CD14-positive monocyte (primary cell): ENCODE results near the gene ATP13A5. TPM values are rescaled to one million over a fixed set of nuclear protein-coding genes. Genes with fewer than 3 reads are reported as not detected.

Experiments used
- DNase-seq, 3 donors: peaks; one replicate each; pipeline ENCODE4 v3.0.0-alpha.2; 2011 to 2022
- H2AFZ ChIP-seq: 2 replicates; pipeline ENCODE4 v1.6.0; 2012; ENCODE audit warnings: mild to moderate bottlenecking, low read depth, low read length, inconsistent platforms; ENCODE audit not compliant: insufficient read depth, poor library complexity, severe bottlenecking
- H3K27ac ChIP-seq, 2 donors: 1 replicate in 1 of 2; 2 replicates in 1 of 2; pipeline ENCODE4 v1.5.1; 2012 to 2013; ENCODE audit warnings: low read length in 2 of 2, control low read depth in 1 of 2, inconsistent platforms in 1 of 2, low read depth in 1 of 2, mild to moderate bottlenecking in 1 of 2
- H3K27me3 ChIP-seq, 2 donors: one replicate each; pipeline versions ENCODE4 v1.6.0 to v1.6.1; 2011 to 2013; ENCODE audit warnings: low read length in 2 of 2; ENCODE audit not compliant: control insufficient read depth in 2 of 2, insufficient read depth in 2 of 2
- H3K36me3 ChIP-seq, 2 donors: replicated peaks in 1 of 2; 1 replicate in 1 of 2; 2 replicates in 1 of 2; pipeline versions ENCODE4 v1.5.1 to v1.6.1; 2012 to 2013; ENCODE audit warnings: low read length in 2 of 2, control low read depth in 1 of 2, inconsistent platforms in 1 of 2, mild to moderate bottlenecking in 1 of 2; ENCODE audit not compliant: insufficient read depth in 2 of 2, control insufficient read depth in 1 of 2
- H3K4me1 ChIP-seq, 2 donors: 1 replicate in 1 of 2; 2 replicates in 1 of 2; pipeline versions ENCODE4 v1.5.1 to v1.6.1; 2012 to 2013; ENCODE audit warnings: low read length in 2 of 2, control low read depth in 1 of 2, inconsistent platforms in 1 of 2, mild to moderate bottlenecking in 1 of 2, moderate library complexity in 1 of 2; ENCODE audit not compliant: insufficient read depth in 2 of 2, control insufficient read depth in 1 of 2
- H3K4me2 ChIP-seq: replicated peaks from 2 replicates; pipeline ENCODE3; 2012; ENCODE audit warnings: low read length, moderate library complexity, mild to moderate bottlenecking; ENCODE audit not compliant: poor library complexity, severe bottlenecking; ENCODE audit errors: extremely low read depth
- H3K4me3 ChIP-seq, 3 experiments: fragments of 200-600 bp in 1 of 3; sonication (generic) in 1 of 3; replicated peaks in 1 of 3; 1 replicate in 2 of 3; 2 replicates in 1 of 3; pipeline ENCODE4 v1.5.1; 2011 to 2013; ENCODE audit warnings: low read length in 3 of 3, mild to moderate bottlenecking in 3 of 3, control low read depth in 2 of 3, low read depth in 2 of 3, inconsistent platforms in 1 of 3, moderate library complexity in 1 of 3
- H3K79me2 ChIP-seq: 2 replicates; pipeline ENCODE4 v1.6.0; 2012; ENCODE audit warnings: mild to moderate bottlenecking, control low read depth, inconsistent platforms, low read length, moderate library complexity; ENCODE audit not compliant: insufficient read depth
- H3K9ac ChIP-seq: 2 replicates; pipeline ENCODE4 v1.6.0; 2017; ENCODE audit warnings: low read length, mild to moderate bottlenecking; ENCODE audit not compliant: insufficient read depth, poor library complexity, severe bottlenecking
- H3K9me3 ChIP-seq, 2 donors: replicated peaks in 1 of 2; 1 replicate in 1 of 2; 2 replicates in 1 of 2; pipeline versions ENCODE4 v1.5.1 to v1.6.1; 2012 to 2013; ENCODE audit warnings: low read length in 2 of 2, control low read depth in 1 of 2; ENCODE audit not compliant: control insufficient read depth in 1 of 2, insufficient read depth in 1 of 2
- H4K20me1 ChIP-seq: 2 replicates; pipeline ENCODE4 v1.6.0; 2012; ENCODE audit warnings: mild to moderate bottlenecking, low read length, control low read depth, moderate library complexity; ENCODE audit not compliant: insufficient read depth
- H3K27ac Mint-ChIP-seq, 7 donors: one replicate each; pipeline ENCODE4 v1.8.0; 2020; ENCODE audit warnings: mild to moderate bottlenecking in 7 of 7, mixed read lengths in 7 of 7, moderate library complexity in 6 of 7, inconsistent platforms in 2 of 7
- H3K27me3 Mint-ChIP-seq, 3 donors: one replicate each; pipeline ENCODE4 v1.8.0; 2021 to 2022; ENCODE audit warnings: low read depth in 3 of 3, mild to moderate bottlenecking in 3 of 3, mixed read lengths in 3 of 3, moderate library complexity in 3 of 3, inconsistent platforms in 1 of 3
- H3K36me3 Mint-ChIP-seq, 2 donors: one replicate each; pipeline ENCODE4 v1.8.0; 2020; ENCODE audit warnings: mixed read lengths in 2 of 2, inconsistent platforms in 1 of 2, mild to moderate bottlenecking in 1 of 2
- H3K4me1 Mint-ChIP-seq: one replicate; pipeline ENCODE4 v1.8.0; 2020; ENCODE audit warnings: mild to moderate bottlenecking, mixed read lengths
- H3K4me3 Mint-ChIP-seq, 2 donors: one replicate each; pipeline ENCODE4 v1.8.0; 2020; ENCODE audit warnings: mild to moderate bottlenecking in 2 of 2, mixed read lengths in 2 of 2, moderate library complexity in 1 of 2
- H3K9me3 Mint-ChIP-seq, 7 donors: one replicate each; pipeline ENCODE4 v1.8.0; 2020 to 2022; ENCODE audit warnings: mixed read lengths in 7 of 7, mild to moderate bottlenecking in 6 of 7, moderate library complexity in 6 of 7, inconsistent platforms in 2 of 7
- CTCF ChIP-seq: fragments of 200-600 bp; IDR thresholded peaks from one replicate; pipeline ENCODE4 v1.8.0; 2022; ENCODE audit warnings: antibody characterized with exemption, mild to moderate bottlenecking
- WGBS: methylation state at CpG from one replicate; pipeline ENCODE4 v1.1.5; 2013; ENCODE audit warnings: missing lambda C conversion rate; ENCODE audit not compliant: insufficient coverage; 5-methylcytosine and 5-hydroxymethylcytosine counted together
- intact Hi-C, 2 donors: fragments of 100-400 bp; cut with micrococcal nuclease; formaldehyde crosslinking; loops; one replicate each; pipeline versions ENCODE4 v1.15.0 to v1.15.1; 2023
- polyA plus RNA-seq, 3 donors: library from polyadenylated mRNA; depleted of rRNA in 1 of 3; unstranded in 2 of 3; stranded (reverse) in 1 of 3; fragments of 300-500 nt in 2 of 3; fragments of >200 nt in 1 of 3; fragmentation: Illumina TruSeq in 2 of 3; gene quantifications; 1 replicate in 2 of 3; 2 replicates in 1 of 3; pipeline ENCODE4 v1.2.3, GENCODE V29; 2012 to 2021

Gene ATP13A5
- polyA plus RNA-seq, 3 donors: not detected

GRCh38 chr3:193377591-193377990 lies 962 bp downstream of the ATP13A5 start:
- H3K27me3 ChIP-seq: no peaks in the 10 kb centered on the region
- H3K9ac ChIP-seq: no peak overlapping the region
- peaks cover 0 to 3% of the 10 kb centered on the region in 2 donors for H3K9me3 ChIP-seq
- Mint-ChIP-seq H3K4me3 (no peak overlapping the region), H3K4me1 (no peaks in the 10 kb centered on the region), H3K36me3 (no peaks in the 10 kb centered on the region), H3K27ac (no peak overlapping the region), H3K27me3 (peaks cover 0 to 2% (median 0%) of the 10 kb centered on the region in 3 donors), H3K9me3 (peaks cover 0 to 5% (median 2%) of the 10 kb centered on the region in 7 donors)
- intact Hi-C loops: no loop called here
- H3K4me1 ChIP-seq: no peaks in the 10 kb centered on the region
- no peak overlapping the region for H3K4me2 ChIP-seq
- no peak for DNase-seq
- no peaks in the 10 kb centered on the region for H3K36me3 ChIP-seq
- whole genome bisulfite sequencing: no CpG with 5 or more reads among the region's 2 CpGs
- TF ChIP-seq CTCF: no peak
- no peaks in the 10 kb centered on the region for H3K79me2 ChIP-seq
- H2AFZ ChIP-seq: no peak overlapping the region
- no peak overlapping the region for H3K27ac ChIP-seq
- no peak overlapping the region for H3K4me3 ChIP-seq
- H4K20me1 ChIP-seq: no peaks in the 10 kb centered on the region

- no peak overlapping the region for H3K4me3 Mint-ChIP-seq
- Histone ChIP-seq H3K4me3 (no peak overlapping the region), H3K9ac (no peak overlapping the region), H3K4me1 (no peaks in the 10 kb centered on the region), H3K79me2 (no peaks in the 10 kb centered on the region), H4K20me1 (no peaks in the 10 kb centered on the region), H3K27ac (no peak overlapping the region), H3K4me2 (no peak overlapping the region), H2AFZ (no peak overlapping the region), H3K9me3 (no peaks in the 10 kb centered on the region), H3K27me3 (no peaks in the 10 kb centered on the region), H3K36me3 (no peaks in the 10 kb centered on the region)
- intact Hi-C loops: no loop called here
- no peaks in the 10 kb centered on the region for H3K36me3 Mint-ChIP-seq
- WGBS: 100% methylated on average over 5 of the region's 8 CpGs
- peaks cover 0 to 2% (median 0%) of the 10 kb centered on the region in 3 donors for H3K27me3 Mint-ChIP-seq
- no peak for TF ChIP-seq CTCF
- DNase-seq: no peak
- no peak overlapping the region for H3K27ac Mint-ChIP-seq
- no peaks in the 10 kb centered on the region for H3K4me1 Mint-ChIP-seq
- peaks cover 0 to 5% (median 2%) of the 10 kb centered on the region in 7 donors for H3K9me3 Mint-ChIP-seq
These were observed 2.9 kb downstream of the ATP13A5 start for GRCh38 chr3:193375614-193376013.
